ENCODE results near the gene B4GALT1. TPM values are rescaled to one million over a fixed set of nuclear protein-coding genes. Genes with fewer than 3 reads are reported as not detected.

Gene B4GALT1
- total and polyA plus RNA-seq, 2 of the 8 experiments (the other 6 are each of a cell fraction or from before 2014, with no cell fraction given): 12.8 to 18.2 TPM

DNA sequence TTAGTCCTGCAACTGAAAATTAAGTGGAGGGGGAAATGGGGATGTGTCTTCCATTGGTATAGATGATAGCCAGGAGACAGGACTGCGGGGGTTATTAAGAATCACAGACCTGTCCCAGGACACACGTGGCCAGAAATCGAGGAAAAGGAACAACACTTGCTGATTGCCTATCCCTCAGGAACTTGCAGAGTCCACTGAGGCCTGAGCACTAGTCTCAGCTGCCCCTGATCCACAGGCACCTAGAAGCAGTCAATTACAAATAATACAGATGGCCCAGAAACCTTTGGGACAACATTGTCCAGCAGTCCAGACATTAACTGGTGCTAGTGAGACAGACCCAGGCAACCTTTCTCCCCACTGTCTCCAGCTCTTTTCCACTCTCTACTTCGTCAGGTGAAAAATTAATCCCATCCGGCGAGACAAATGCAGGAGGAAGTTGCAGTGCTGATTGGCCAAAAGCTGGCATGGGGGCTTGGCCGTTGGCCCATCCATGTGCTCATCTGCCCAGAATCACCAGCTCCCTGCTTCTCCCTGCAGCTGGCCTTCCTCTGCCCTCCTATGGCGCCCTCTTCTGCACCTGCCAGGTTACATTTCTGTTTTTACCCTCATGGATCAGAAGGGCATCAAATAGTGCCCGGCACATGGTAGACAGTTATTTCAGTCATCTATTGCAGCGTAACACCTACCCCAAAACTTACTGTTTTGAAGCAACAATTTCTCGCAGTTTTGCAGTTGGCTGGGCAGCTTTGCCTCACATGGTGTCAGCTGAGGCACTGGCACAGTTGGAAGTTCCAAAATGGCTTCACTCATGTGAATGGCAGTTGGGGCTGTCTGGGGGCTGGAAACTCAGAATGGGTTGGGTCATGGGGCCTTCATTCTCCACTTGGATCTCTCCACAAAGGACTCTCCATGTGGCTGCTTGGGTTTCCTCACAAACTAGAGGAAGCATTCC is 3.6 kb upstream of the B4GALT1 start (continued):
- TF ChIP-seq TBP (IDR thresholded peaks at IDR 0.05; ENCODE audit: low read depth, low read length) (no peak), POLR2AphosphoS5 (IDR thresholded peaks at IDR 0.05; ENCODE audit: low read depth, low read length) (no peak), POLR2A (IDR thresholded peaks at IDR 0.05; ENCODE audit: control extremely low read depth in 1 of 2, low read depth in 2 of 2, low read length in 2 of 2) (no peak), RAD21 (IDR thresholded peaks at IDR 0.05 in 1 of 2, conservative IDR thresholded peaks at IDR 0.05 in 1 of 2; ENCODE audit: low read depth in 2 of 2, low read length in 2 of 2) (peak; percentile 67 to 78), BRCA1 (IDR thresholded peaks at IDR 0.05; ENCODE audit: low read depth, low read length) (no peak), RNF2 (IDR thresholded peaks at IDR 0.05; ENCODE audit: borderline replicate concordance, low read depth, low read length, missing control alignments, poor library complexity, severe bottlenecking) (no peak), SUZ12 (IDR thresholded peaks at IDR 0.05; ENCODE audit: low read length) (no peak)
- TF ChIP-seq, protein P1, sequence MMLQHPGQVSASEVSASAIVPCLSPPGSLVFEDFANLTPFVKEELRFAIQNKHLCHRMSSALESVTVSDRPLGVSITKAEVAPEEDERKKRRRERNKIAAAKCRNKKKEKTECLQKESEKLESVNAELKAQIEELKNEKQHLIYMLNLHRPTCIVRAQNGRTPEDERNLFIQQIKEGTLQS (IDR thresholded peaks at IDR 0.05; ENCODE audit: insufficient read depth, low read depth, low read length): no peak
